Sciatic nerve (tissue), 2 donors: ENCODE results near the gene TPGS2. TPM values are rescaled to one million over a fixed set of nuclear protein-coding genes. Genes with fewer than 3 reads are reported as not detected.
"Not testable (repeated sequence)": the region's sequence is repeated elsewhere in the genome, so short reads cannot be mapped to it uniquely, and the experiment has no call there.

Source experiments
- ATAC-seq: fragments of 200-7000 bp; cut with Tn5 transposase; one replicate; pipeline ENCODE4 v1.9.1; 2020; ENCODE audit warnings: mild to moderate bottlenecking, moderate library complexity
- DNase-seq: peaks from one replicate; pipeline ENCODE4 v3.0.0-alpha.2; 2020; ENCODE audit warnings: low spot score
- intact Hi-C: fragments of 100-400 bp; cut with DNase I; formaldehyde crosslinking; loops from one replicate; pipeline ENCODE4 v1.14.2; 2022
- total RNA-seq: library from RNA; stranded (reverse); fragmentation: NEBNext Ultra II Directional; extraction: Animal tissue kit (Norgen Biotek cat#: 25700); gene quantifications from one replicate; pipeline ENCODE4 v1.2.1, GENCODE V29; 2021
- donor health status: DM: no; HTN: no; CAD: no.
- donor health status: DM: no; HTN: no; CAD: no.

Gene TPGS2
- total RNA-seq, 1 donor from 2014 or later = 56.4 TPM

DNA sequence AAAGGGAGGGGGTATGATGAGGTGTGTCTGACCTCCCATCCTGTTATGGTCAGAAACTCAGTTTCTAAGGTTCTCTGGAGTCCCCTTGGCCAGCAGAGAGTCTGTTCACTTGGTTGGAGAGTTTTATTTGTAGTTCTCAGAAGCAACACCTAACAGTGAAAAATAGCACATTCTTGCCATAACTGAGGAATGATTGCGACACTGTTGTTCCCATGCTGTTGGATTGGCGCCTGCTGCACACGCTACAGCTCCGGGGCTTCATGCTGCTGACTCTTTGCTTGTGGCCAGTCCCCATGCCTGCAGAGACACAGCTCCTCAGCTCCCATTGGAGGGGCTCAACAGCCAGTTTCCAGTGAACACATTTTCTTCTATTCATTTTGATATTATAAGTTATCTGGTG lies 42.1 kb downstream of the TPGS2 start:
- intact Hi-C loops = no loop called here
- DNase-seq = peak; percentile 73
- peak; percentile 96 for ATAC-seq

DNA sequence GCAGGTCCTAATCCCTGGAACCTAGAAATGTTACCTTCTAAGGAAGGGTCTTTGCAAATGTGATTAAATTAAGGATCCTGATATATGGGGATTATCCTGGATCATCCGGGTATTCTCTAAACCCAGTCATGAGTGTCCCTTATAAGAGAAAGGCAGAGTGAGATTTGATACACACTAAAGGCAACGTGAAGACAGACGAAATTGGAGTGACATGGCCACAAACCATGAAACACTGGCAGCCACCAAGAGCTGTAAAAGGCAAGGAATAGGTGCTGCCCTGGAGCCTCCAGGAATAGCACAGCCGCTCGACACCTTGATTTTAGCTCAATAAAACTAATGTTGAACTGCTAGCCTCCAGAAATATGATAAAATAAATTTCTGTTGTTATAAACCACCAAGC lies 45.0 kb downstream of the TPGS2 start:
- DNase-seq = no peak
- ATAC-seq = no peak
- intact Hi-C loops = no loop called here

DNA sequence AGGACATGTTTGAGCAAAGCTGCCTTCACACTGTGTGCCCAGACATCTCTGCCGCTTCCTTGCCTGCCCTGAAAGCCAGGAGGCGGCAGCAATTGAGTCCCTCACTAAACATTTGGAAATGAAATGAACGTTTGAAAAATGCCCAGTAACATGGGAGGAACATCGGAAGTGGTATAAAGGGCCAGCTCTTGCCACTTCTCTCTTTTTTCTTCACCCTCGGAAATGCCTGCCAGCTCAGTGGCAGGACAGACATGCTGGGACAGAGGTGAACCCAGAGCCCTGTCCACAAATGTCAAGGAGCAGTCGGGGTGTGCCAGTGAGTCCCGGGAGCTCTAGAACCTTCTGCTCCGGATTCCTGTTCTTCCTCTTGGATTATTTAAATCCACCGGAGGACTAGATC lies 46.1 kb downstream of the TPGS2 start:
- ATAC-seq = no peak
- DNase-seq = no peak
- intact Hi-C loops = no loop called here

DNA sequence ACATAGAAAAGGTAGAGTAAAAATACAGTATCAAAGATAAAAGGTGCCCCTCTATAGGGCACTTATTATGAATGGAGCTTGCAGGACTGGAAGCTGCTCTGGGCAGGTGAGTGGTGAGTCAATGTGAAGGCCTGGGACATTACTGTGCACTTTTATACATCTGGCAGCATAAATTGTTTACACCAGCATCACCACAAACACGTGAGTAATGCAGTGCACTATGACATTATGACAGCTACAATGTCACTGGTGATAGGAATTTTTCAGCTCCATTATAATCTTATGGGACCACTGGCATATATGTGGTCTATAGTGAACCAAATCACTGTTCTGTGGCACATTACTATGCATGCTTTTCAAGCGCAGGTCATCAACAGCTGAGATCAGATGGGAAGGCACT lies 48.1 kb downstream of the TPGS2 start:
- ATAC-seq (no peak), DNase-seq (no peak)
- intact Hi-C loops = no loop called here

DNA sequence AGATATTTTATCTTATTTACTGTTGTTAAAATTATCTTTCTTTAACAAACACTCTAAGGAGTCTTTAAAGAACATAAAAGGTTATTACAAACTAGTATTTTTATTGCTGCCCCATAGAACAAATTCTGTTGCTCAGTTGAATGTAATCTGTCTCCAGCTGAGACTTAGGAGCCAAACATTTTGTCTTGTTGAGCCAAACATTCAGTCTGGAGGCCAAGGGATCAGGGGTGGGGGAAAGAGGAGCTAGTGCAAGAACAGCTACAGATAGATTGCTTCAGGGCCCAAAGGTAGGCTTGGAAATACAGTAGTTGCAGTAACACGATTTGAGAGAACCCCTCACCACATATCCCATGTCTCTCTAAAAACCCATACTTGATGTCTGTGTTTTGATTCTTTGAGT lies 51.2 kb downstream of the TPGS2 start:
- ATAC-seq (no peak), DNase-seq (no peak)
- intact Hi-C loops = no loop called here

DNA sequence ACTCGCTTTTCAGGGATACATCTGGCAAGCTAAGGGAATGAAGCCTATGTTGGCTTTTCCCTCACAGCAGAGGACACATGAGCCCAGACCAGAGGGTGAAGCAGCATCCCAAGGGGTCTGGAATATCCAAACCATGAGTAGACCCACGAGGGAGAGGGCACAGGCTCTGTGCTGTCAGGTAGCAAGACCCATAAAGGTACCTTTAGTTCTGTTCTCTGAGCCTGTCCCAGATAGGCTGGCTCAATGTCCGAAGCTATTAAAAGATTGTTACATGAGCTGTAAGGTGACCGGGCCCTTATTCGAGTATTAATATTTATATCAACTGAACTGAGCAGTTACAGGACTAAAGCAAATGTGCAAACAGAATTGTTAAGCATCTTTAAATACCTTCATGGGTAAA lies 52.2 kb downstream of the TPGS2 start:
- no peak for DNase-seq
- intact Hi-C loops = no loop called here
- ATAC-seq = no peak

DNA sequence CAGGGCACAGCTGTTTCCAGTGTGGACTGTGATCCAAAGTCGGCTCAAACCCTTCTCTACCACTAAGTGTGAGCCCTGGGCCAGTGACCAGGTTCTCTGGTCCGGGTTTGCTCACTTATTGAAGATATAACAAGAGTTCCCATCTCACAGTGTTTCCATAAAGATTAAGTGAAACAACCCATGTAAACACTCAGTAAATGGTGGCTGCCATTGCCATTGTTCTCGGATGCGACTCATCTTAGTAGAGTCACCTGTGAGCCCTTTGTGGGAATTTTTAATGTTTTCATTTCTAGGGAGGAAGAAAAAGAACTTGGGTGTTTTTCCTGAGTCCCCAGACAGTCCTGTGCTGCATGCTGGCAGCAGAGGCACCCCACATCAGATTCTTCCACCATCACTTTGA lies 53.4 kb downstream of the TPGS2 start:
- intact Hi-C loops = no loop called here
- no peak for ATAC-seq
- DNase-seq = no peak

DNA sequence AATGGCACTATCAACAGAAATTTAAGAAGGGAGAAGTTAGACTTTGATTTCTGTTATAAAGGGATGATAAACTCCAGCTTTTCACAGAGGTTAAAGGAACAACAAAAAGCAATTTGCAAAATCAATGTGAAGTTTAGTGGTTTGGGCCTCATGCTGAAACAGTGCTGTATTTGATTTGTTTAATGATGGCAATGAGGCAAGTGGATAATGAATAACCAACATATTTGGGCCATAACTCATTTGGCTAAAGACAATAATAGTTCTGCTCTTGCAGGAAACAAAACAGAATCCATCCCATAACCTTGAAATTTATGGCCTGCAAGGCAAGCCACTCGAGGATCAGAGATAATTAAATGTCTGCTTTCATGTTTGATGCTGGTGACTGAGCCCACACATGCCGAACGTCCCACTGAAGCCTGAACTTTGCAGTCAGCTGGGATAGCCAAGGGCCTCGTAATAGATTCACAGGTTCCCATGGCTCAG lies 56.5 kb downstream of the TPGS2 start:
- intact Hi-C loops = no loop called here
- no peak for ATAC-seq
- DNase-seq = no peak

DNA sequence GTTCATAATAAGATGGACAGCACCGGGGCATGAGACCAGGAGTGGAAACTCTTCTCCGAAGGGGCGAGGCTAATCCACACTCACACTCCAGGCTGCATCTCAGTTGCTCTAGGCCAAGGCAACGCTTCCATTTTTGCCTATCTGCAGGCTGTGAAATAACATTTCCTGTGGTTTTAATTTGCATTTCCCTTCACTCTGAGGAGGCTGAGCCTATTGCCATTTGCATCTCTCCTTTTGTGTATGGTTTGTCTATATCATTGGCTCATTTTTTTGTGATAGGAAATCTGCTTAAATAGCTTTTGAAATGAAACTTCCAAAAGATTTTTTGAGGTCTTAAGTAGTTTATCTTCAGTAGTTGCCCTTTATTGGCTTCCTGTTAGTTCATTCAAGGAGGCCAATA lies 57.6 kb downstream of the TPGS2 start:
- no peak for DNase-seq
- ATAC-seq = no peak
- intact Hi-C loops = no loop called here

DNA sequence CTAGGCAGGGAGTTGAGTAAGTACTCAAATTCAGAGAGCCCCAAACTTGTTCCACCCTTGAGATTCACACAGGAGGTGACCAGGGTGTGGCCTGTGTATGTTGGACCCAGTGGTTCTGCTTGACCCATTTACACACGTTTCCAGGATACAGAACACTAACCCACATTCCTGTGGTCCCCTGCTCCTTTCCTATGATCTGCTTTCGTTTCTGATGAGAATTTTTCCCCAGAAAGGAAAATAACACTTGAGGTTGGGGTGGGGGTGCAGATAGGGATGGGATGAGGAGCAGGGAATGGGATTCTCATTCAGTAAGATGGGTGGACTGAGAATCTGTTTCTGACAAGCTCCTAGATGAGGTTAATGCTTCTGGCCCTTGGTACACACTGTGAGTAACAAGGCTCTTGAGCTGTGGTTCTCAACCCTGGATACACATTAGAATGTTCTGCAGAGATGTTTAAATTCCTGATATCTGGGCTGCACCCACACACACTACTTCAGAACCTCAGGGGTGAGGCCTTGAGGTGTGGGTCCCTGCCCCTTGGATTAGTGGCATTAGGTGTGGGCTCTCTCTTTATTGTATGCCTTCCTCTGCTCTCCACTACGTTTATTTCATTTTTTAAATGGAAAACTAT lies 58.4 kb downstream of the TPGS2 start:
- intact Hi-C loops = no loop called here
- DNase-seq (no peak), ATAC-seq (peak; percentile 55)

DNA sequence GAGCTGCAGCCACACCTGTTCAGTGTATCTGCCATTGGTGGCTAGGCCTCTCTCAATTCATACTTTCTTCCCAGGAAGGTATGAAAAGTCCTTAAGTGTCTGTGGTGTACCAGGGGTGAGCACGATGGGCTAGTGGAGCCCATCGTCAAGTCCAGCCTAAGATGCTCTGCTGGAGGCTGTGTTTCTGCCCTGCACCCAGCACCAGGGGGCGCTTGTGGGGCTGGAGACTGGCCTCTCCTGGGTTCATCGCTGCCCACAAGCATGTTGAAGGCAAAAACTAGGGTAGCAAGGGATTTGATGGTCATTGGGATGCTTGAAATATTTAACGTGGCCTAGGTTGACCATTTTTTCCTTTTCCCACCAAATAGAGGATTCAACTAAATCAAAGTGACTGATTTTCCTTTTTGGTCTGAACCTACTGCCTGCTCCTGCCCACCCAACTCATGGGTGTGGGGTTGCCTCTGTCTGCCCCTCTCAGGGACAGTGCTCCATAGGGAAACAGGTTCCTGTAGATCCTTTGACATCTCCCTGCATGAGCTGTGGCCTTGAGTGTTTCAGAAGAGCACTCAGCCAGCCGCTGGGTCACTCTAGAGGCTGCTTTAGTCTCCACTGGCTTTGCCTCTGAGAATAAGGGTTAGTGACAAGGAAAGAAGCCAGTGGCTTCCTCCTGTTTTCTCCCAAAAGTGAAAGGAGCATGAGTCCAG lies 59.0 kb downstream of the TPGS2 start:
- intact Hi-C loops = no loop called here
- ATAC-seq = no peak
- no peak for DNase-seq

DNA sequence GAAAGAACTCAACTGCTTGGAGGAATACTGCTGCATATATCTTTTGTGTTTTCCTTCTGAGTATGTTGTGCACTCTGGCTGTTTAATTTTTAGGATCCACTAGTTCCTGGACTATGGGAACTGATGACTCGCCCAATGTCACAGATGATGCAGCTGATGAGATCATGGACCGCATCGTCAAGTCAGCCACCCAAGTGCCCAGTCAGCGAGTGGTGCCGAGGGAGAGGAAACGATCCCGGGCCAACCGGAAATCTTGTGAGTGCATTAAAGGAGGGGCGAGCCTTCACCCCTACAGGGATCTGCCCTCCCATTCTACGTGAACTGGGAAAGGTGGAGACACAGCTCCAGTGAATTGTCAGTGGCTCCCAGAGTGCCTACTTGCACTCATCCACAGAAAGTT lies 59.6 kb downstream of the TPGS2 start:
- intact Hi-C loops = no loop called here
- DNase-seq = no peak
- ATAC-seq = no peak

DNA sequence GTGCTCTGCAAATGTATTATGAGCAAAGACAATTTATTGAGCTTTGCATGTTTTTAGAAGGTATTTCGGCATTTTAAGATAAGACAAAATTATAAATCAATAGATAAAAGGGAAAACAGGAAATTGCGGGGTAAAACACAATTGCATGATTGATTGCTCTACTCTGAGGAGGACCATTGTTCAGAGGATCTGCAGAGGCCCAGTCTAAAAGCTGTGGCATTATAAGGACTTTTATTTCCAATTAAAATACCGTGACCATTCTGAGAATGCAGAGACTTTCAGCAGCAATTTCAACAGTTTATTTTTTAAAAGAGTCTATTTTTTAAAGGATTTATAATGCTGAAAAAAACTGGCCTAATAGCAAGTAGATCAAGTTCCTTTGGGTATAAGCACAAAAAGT lies 62.0 kb downstream of the TPGS2 start:
- no peak for ATAC-seq
- no peak for DNase-seq
- intact Hi-C loops = no loop called here

DNA sequence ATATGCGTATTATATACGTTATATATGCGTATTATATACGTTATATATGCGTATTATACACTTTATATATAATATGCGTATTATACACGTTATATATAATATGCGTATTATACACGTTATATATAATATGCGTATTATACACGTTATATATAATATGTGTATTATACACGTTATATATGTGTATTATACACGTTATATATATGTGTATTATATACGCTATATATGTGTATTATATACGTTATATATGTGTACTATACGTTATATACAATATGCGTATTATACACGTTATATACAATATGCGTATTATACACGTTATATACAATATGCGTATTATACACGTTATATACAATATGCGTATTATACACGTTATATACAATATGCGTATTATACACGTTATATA lies 65.8 kb downstream of the TPGS2 start:
- intact Hi-C loops, ATAC-seq, DNase-seq: not testable (repeated sequence)

DNA sequence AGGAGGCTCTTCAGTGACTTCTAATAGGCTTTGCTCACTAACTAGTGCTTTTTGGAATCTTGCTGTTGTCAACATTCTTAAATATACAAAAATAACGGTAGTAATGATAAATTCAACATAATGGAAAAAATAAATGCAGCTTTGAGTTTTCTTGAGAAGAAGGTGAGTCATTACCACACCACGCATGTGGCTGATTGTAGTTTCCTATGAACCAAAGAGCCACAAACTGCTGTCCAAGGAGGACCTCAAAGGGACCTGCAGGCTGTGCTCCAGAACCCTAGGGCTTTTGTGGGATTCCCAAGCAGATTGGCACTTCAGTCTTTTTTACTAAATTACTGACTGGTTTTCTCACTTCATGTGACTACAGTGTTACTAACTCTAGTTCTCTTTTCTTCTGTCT lies 66.7 kb downstream of the TPGS2 start:
- ATAC-seq = no peak
- intact Hi-C loops = no loop called here

DNA sequence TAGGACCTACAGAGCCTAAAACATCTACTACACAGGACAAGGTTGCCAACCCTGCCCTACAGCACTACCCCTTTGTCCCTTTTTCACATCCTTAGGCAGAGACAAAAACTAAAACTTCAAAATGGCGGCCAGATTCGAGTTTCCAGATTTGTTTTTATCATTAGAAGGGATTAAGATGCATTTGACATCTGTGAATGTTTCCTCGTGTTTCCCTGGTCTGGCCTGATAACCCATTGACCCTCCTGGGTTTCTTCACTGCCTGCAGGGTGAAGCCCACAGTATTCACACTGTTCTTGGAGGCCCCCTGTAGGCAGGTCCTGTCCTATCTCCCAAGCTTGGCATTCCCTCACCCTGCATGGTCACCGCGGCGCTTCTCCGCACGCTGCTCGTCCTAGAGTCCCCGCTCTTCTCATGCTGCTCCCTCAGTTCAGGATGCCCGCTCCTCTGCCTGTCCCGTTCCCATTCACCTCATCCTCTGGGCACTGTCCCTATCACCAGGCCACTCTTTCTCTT lies 67.6 kb downstream of the TPGS2 start:
- no peak for DNase-seq
- intact Hi-C loops = no loop called here
- ATAC-seq = no peak

More for the DNA sequence above, 66.7 kb downstream of the TPGS2 start:
- DNase-seq = no peak

DNA sequence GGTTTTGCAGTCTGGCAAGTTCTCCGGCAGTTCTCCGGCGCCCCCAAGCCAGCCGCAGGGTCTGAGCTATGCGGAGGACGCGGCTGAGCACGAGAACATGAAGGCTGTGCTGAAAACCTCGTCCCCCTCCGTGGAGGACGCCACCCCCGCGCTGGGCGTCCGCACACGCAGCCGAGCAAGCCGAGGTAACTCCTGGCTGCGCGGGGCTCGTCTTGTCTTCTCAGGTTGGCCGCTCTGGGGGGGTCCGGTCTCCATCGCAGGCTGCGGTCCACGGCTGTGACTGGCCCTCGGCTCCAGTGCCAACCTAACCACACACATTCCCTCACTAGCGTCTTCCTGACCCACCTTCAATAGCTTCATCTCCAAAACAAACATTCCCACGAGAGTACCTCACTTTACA lies 68.2 kb downstream of the TPGS2 start:
- intact Hi-C loops = no loop called here
- no peak for DNase-seq
- ATAC-seq = no peak

DNA sequence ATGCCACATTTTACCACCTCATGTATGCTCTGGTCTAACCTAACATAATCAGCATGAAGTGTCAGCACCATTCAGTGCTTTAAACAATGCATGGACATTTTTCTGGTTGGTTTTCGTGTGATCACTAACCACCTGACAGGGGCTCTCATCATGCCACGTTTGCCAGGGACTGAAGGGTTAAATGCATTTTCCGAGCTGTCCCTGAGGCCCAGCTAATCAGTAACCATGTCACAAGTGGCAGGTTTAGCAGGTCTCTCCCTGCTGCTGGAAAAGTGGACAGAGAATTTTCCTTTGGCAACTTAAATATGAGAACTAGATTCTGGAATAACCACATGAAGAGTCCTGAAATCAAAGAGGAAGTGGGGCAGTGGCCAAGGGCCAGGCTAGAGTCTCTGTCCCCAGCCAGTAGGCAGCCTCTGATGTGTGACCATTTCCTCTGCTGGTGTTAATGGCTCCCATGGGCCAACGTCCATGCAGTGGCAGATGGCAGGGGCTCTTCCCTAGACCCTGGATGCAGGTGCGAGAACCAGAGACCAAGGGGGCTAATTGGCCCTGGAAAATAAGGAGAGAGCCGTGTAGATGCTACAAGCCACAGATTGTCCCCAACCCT lies 69.5 kb downstream of the TPGS2 start:
- no peak for DNase-seq
- no peak for ATAC-seq
- intact Hi-C loops = loop anchor here (10.0 kb wide), 1 partner anchor 64 kb away; no protein-coding TSS in a partner anchor

DNA sequence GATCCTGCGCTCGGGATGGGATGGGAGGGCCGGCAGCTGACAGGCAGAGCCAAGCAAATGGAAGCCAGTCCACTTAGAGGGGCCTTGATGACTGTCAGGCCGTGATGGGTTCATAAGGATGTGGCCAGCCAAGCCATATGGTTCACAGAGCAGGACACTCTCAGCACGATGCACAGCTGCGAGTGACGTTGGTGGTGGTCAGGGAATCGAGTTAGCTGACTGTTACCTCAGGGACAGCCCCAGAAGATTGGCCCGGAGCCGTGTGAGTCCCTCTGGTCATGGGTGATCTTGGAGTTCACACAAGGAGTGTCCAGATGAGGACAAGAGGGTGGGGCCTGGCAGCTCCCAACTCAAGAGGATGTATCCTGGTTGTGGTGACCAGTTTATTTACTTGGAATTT lies 70.2 kb downstream of the TPGS2 start:
- DNase-seq (no peak), ATAC-seq (no peak)
- intact Hi-C loops = loop anchor here (10.0 kb wide), 1 partner anchor 64 kb away; no protein-coding TSS in a partner anchor

DNA sequence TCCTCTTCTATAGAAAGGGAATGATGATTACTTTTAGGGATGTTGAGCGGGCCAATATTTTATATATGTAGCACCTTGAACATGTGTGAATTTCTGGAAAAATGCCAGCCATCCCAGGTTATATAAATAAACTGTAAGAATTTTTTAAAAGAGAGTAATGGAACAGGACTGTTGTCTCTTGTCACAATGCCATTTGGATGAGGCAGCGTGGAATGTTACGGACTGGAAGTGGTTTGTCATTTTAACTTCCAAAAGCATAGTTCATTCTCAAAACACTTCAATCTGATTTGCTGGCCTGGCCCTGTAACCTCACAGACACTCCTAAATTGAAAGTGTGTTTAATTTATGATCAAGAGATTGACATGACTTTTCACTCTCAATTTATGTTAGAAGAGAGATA lies 70.8 kb downstream of the TPGS2 start:
- no peak for ATAC-seq
- no peak for DNase-seq
- intact Hi-C loops = loop anchor here (10.0 kb wide), 1 partner anchor 63 kb away; no protein-coding TSS in a partner anchor
